Calu3 (cell line): ENCODE measurements around the gene ARMC7. TPM values are rescaled to one million over a fixed set of nuclear protein-coding genes. Genes with fewer than 3 reads are reported as not detected.
A peak's percentile ranks its signal among the peaks of the same experiment; 100 is the strongest.

Source experiments
- BruUV-seq: library from RNA; stranded (reverse); fragments of 400-500 nt; replicated peaks from 2 replicates; lab custom pipeline; 2021; lab: Mats Ljungman, UMichigan
- CTCF ChIA-PET: fragments of 300-600 bp; sonication (Branson Sonifier 250); formaldehyde crosslinking; loops from one replicate; lab custom pipeline; 2022; ENCODE audit warnings: antibody characterized with exemption; lab: Charles Lee
- DNase-seq: peaks from one replicate; pipeline ENCODE4 v3.0.0; 2022
- H3K27ac Mint-ChIP-seq: one replicate; pipeline ENCODE4 v1.8.0; 2022; ENCODE audit warnings: mixed read lengths; ENCODE audit not compliant: unreplicated experiment
- H3K27me3 Mint-ChIP-seq: one replicate; pipeline ENCODE4 v1.8.0; 2022; ENCODE audit warnings: mixed read lengths; ENCODE audit not compliant: unreplicated experiment
- H3K36me3 Mint-ChIP-seq: one replicate; pipeline ENCODE4 v1.8.0; 2022; ENCODE audit warnings: mild to moderate bottlenecking, moderate library complexity, mixed read lengths; ENCODE audit not compliant: insufficient read depth, unreplicated experiment
- H3K4me1 Mint-ChIP-seq: one replicate; pipeline ENCODE4 v1.8.0; 2022; ENCODE audit warnings: mild to moderate bottlenecking, low read depth, mixed read lengths; ENCODE audit not compliant: unreplicated experiment
- H3K4me3 Mint-ChIP-seq: one replicate; pipeline ENCODE4 v1.8.0; 2022; ENCODE audit warnings: mild to moderate bottlenecking, low read depth, moderate library complexity, mixed read lengths; ENCODE audit not compliant: unreplicated experiment
- H3K9me3 Mint-ChIP-seq: one replicate; pipeline ENCODE4 v1.8.0; 2022; ENCODE audit warnings: low read depth, mixed read lengths; ENCODE audit not compliant: unreplicated experiment
- CTCF ChIP-seq: fragments of 200-600 bp; IDR thresholded peaks from one replicate; pipeline ENCODE4 v1.8.0; 2022; ENCODE audit warnings: antibody characterized with exemption; ENCODE audit not compliant: unreplicated experiment
- intact Hi-C: fragments of 100-400 bp; cut with micrococcal nuclease; formaldehyde crosslinking; loops from one replicate; pipeline ENCODE4 v1.10.0; 2022; ENCODE audit not compliant: unreplicated experiment
- total RNA-seq: library from RNA; stranded (reverse); gene quantifications from 2 replicates; pipeline ENCODE4 v1.2.3, GENCODE V29; 2022

ARMC7 gene
- total RNA-seq, 1 experiment from 2014 or later: 18.6 TPM

- CTCF ChIA-PET: interaction anchor here (0.7 to 1.4 kb wide), 8 partner anchors 11 to 88 kb away, joined by 3 to 7 read pairs (median 3); partner anchors contain the start of gene NT5C
- H3K9me3 Mint-ChIP-seq: no peaks in the 10 kb centered on the region
- peaks cover 99% of the 10 kb centered on the region for H3K36me3 Mint-ChIP-seq
- peak; percentile 35 for DNase-seq
- peak overlapping the region; percentile 63 for H3K4me3 Mint-ChIP-seq
- BruUV-seq: TSS peak; percentile 96
- intact Hi-C loops: no loop called here
- H3K27ac Mint-ChIP-seq: peak overlapping the region; percentile 87
- peaks cover 39% of the 10 kb centered on the region for H3K4me1 Mint-ChIP-seq
- no peaks in the 10 kb centered on the region for H3K27me3 Mint-ChIP-seq
- no peak for TF ChIP-seq CTCF
Observed at GRCh38 chr17:75147878-75148546, 38.2 kb downstream of the ARMC7 start.

- intact Hi-C loops: no loop called here
- CTCF ChIA-PET: interaction anchor here (0.9 kb wide), 1 partner anchor 119 kb away, joined by 3 read pairs; the partner anchor contains the start of gene MIF4GD
- Mint-ChIP-seq H3K4me3 (peak overlapping the region; percentile 91), H3K36me3 (peaks cover 93% of the 10 kb centered on the region), H3K27me3 (no peaks in the 10 kb centered on the region), H3K9me3 (no peaks in the 10 kb centered on the region), H3K27ac (peak overlapping the region; percentile 99), H3K4me1 (peaks cover 51% of the 10 kb centered on the region)
- no peak for TF ChIP-seq CTCF
- no peak for DNase-seq
- no TSS peak for BruUV-seq
Observed at GRCh38 chr17:75151930-75152329, 42.2 kb downstream of the ARMC7 start.

GRCh38 chr17:75152523-75152921 is 42.8 kb downstream of the ARMC7 start:
- Mint-ChIP-seq H3K4me3 (peak overlapping the region; percentile 91), H3K9me3 (no peaks in the 10 kb centered on the region), H3K27me3 (no peaks in the 10 kb centered on the region), H3K36me3 (peaks cover 87% of the 10 kb centered on the region), H3K4me1 (peaks cover 45% of the 10 kb centered on the region), H3K27ac (peak overlapping the region; percentile 99)
- no peak for DNase-seq
- intact Hi-C loops: no loop called here
- BruUV-seq: no TSS peak
- no peak for TF ChIP-seq CTCF
- CTCF ChIA-PET: interaction anchor here (0.7 kb wide), 1 partner anchor 21 kb away, joined by 3 read pairs; the partner anchor contains the start of gene NT5C

GRCh38 chr17:75152922-75153779 is 43.4 kb downstream of the ARMC7 start:
- TF ChIP-seq CTCF: no peak
- Mint-ChIP-seq H3K4me3 (peak overlapping the region; percentile 91), H3K4me1 (peaks cover 38% of the 10 kb centered on the region), H3K27ac (peak overlapping the region; percentile 99), H3K9me3 (no peaks in the 10 kb centered on the region), H3K36me3 (peaks cover 86% of the 10 kb centered on the region), H3K27me3 (no peaks in the 10 kb centered on the region)
- CTCF ChIA-PET: interaction anchor here (0.7 kb wide), 1 partner anchor 22 kb away, joined by 3 read pairs; the partner anchor contains the start of gene NT5C
- peak; percentile 47 for DNase-seq
- intact Hi-C loops: no loop called here
- BruUV-seq: TSS peak; percentile 54
